NCI-H1048 (cell line): ENCODE data around the gene STPG1.

Source experiments
- DNase-seq: peaks from one replicate; lab custom pipeline; 2025; lab: John Stamatoyannopoulos, UW

STPG1 gene

DNA sequence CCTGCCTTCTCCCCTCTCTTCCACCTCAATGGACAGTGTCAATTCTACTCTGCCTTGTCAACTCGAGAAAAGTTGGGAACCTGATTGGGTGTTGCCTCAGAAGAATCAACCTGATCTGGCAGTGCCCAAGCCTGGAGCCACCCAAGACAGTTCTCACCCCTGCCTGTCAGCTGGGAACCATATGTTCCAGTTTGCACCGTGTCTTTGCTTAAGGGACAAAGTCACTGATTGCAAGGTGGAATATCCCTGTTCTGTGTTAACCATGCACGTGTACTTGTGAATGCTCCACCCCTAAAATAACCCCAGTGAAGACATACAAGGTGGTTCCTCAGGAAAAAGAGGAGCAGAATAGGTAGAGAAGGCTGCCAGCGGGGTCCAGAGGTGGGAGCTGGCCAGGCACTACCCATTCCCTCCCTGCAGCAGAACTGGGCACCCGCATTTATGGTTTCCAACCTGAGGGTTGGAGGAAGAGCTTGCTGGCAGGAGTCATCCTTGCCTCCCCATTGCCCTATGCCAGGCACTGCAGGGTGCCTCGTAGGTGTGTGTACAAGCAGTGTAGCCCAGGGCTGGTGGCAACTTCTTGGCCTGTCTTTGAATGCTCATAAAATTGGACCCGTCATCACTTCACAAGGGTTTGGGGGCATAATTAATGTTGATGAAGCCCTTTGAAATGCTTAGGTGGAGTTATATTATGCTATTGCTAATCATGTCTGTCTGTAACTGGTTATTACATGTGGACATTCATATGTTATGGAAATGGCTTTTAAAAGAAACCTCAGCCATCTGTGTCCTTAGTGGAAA, 13.4 kb upstream of the STPG1 start:
- DNase-seq, result no peak

DNA sequence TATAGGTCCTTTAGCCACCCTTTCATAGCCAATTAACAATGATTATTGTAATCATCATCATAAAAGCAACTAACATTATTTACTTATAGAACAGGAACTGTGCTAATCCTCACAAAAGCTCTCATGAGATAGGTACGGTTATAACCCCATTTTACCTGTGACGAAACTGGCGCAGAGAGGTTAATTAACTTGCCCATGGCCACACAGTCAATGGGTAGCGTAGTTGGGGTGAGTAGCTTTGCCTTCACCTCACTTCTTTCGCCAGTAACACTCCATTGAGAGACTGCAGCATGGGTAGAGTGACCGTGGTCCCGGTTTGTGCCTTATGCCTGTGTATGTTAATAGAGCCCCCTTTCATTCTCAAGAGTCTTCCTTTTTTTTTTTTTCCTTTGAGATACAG, 12.3 kb upstream of the STPG1 start:
- DNase-seq, result no peak

DNA sequence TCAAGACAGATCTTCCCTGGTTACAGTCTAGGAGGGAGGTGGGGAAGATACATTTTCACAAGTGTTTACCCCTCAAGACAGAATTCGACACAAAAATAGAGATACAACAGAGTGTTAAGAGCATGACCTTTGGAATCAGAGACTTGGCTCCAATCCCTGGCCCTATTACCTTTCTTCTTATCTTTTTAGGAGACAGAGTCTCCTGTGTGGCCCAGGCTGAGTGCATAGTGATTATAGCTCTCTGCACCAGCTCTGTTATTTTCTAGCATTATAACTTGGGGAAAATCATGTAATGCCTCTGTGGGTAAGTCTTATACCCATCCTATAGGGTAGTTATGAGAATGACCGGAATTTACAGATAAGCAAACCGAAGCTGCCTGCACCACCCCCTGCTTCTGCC, 11.9 kb upstream of the STPG1 start:
- DNase-seq, result no peak

DNA sequence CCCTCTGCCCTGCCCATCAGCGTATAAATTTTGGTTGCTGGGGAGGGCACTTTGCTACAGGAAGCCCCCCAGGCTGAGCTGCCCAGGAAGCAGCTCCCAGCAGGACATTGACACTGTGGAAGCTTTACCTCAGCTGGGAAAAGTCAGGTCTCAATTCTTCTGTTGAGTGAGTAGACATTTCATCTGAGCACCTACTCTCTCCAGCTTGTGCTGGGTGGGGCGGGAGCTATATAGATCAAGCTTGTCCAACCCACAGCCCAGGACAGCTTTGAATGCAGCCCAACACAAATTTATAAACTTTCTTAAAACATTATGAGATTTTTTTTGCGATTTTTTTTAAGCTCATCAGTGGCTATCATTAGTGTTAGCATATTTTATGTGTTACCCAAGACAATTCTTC, 11.4 kb upstream of the STPG1 start:
- DNase-seq, result no peak

DNA sequence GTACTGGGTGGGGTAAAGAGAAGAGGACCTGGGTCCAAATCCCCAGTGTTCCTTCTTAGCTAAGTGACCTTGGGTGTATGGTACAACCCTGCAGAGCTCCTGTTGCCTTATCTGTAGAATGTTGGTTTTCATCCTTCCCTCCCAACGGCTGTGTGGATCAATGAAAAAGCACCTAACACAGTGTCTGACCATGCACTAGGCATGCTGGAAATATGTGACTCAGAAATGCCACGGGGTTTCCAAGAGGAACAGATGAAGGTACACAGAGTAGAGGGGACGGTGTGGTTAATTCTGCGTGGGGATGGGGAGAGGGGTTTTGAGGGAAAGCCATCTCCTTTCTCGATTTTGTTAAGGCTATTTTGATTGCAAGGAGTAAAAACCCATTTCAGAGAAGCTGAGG, 10.6 kb upstream of the STPG1 start:
- DNase-seq, result no peak

DNA sequence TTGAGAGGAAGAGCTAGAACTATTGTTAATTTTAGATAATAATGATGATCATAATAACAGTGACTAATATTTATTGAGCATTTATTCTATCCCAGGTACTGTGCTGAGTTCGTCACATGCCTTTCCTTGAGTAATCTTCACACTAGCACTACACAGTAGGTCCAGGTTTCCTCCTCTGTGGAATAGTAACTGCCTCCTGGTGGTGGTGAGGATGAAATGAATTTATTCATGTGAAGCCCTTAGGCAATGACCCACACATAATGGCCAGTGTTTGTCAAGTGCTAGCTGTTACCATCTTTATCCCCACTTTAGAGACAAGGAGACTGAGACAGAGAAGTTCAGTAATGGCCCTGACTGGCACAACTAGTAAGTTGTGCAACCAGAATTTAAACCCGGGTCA, 7.9 kb upstream of the STPG1 start:
- DNase-seq, result no peak

DNA sequence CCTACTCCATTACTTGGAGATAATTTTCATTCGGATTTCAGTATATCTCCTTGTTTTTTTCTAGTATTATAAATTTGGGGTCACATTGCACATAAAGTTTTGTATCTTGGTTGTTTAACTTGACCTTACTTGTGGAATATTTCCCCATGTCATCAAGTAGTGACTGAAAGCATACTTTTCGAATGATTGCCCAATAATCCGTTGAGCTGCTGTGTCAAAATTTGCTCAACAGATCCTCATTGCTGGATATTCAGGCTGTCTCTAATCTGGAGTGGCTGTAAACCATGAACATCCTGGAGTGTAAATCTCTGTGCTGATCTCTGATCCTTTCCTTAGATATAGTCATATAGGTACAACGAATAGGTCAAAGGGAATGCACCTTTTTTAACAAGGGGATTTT, 7.0 kb upstream of the STPG1 start:
- no peak for DNase-seq

DNA sequence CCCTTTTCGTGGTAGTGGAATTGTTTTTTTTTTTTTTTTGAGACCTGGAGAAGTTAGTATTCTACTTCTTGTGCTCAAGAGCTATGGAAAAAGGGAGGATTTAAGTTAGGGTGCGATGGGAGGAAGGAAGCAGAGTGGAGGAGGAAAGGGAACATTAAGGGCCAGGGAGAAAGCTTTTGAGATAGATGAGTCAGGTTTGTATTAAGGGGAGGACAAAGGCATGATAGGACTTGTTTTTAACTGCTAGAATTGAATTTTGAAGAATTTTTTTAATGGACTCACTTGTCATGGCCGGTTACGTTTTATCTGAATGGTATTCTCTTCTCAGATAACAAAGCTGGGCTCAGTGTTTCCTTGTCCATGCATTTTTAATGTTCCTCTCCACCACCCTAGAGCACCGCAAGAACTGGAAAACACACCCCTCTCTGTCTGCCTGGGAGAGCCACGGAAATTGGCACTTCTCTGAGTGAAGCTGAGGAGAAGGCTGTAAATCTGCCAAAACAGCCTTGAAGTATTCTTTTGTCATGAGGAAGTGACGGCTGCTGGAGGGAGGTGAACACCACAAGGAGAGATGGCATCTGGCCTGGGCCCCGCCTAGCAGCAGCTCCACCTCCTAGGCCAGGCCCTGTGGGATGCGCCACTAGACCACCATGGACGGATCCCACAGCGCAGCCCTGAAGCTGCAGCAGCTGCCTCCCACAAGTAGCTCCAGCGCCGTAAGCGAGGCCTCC, 5.5 kb upstream of the STPG1 start:
- DNase-seq, result no peak

DNA sequence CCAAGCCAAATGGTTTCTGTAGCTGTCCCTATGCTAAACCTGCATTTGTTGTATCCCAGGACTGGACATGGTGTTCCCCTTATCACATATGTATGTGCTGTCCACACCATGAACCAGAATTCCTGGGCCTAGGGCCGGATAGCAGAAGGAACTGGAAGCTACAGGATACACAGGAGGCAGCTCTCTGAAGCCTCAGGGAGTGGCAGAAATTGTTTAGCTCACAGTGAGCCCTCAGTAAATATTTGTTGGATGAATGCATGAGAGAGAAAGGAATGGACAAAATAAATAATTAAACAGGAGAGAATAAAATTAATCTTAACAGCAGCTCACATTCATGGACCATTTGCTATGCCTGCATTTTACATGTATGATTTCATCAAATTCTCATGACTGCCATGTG, 4.1 kb upstream of the STPG1 start:
- DNase-seq, result no peak

DNA sequence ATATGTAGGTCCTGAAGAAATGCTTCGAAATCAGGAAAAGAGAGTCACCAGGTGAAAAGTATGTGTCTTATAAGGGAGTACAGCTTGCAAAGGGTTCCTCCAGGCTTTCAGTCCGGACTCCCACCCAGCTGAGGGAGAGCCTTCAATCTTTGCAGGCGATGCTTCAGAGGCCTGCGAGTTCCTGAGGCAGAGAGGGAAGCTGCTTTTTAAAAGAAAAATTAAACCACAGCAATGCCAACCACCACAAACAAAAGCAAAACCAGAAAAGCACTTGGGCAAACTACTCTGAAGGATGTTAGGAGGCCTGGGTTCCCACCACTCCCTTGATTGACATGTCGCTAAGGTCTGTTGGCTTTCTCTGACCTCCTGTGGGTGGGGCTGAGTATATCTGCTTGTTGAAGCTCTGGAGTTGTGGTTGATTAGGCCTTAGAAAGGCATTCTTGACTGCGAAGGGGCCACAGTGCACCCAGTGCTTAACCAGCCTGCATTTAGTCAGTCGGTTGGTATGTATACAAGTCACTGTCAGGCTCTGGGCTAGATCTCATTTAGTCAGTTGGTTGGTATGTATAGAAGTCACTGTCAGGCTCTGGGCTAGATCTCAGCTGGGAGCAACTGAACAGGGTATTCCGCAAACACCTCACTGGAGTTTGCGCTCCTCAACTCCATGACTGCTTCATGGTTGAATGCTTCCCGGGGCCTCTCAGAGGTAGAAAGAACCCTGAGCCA, 3.2 kb upstream of the STPG1 start:
- no peak for DNase-seq

DNA sequence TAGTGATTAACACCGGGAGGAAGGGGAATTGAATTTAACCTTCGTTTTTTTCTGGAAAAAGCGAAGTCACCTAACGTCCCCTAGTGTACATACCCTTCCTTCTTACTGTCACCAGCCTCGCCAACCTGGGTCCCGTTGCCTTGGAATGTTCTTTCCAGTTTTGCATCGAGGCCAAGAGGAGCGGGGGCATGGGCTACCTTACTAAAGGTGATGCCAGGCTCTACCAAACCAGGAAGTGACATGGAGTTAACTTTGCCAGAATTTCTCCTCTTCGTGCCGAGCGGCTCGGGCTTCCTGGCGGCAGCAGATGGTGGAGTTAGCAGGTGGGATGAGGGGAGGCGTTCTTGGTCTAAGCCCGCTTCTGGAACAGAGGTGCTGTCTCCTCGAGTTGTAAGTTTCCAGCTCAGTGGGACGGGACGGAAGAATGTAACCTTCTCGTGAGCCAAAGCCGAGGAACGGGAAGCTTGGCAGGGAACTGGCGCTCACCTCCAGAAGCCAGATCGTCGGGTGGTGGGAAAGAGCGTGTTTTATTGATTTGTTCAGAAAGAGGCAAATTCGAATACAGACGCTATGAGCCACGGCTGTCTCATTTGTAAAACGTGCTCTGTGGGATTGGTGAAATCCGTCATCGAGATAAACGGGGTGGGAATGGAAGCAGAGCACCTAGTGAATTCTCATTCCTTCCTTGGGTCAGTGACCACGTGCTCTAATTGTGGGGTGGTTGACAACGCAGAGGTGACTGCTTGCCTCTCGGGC, 2.5 kb upstream of the STPG1 start:
- DNase-seq, result no peak

DNA sequence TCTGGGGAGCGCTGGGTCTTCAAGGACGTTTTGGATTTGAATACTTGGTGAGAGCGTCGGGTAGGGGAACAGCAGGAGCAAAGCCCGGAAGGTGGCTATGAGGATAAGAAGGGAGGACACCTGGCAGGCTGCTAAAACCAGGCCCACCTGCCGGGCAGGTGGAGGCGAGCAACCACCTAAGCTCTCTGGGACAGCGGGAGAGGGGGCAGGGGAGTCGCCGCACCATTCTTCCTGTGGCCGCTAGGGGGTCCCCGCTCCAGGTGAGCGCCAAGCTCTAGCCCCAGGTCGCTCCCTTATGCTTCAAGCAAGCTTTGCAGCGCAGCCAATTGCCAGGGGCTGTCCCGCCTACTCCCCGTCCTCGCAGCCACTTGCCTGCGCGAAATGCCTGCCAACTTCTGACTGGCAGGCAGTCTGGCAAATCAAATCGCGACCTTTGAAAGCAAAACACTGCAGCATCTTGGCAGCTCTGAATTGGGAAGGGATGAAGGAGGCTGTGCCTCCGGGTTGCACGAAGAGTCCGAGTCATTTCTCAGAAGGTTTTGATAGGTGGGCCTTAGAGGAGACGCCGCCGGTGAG, 1.8 kb upstream of the STPG1 start, which contains the start of gene NIPAL3:
TSS of gene NIPAL3 (plus strand) at position 469 of the 576 bp plus-strand sequence. CDS start 3,746 bp downstream, outside the sequence.
- peak; percentile 90 for DNase-seq

DNA sequence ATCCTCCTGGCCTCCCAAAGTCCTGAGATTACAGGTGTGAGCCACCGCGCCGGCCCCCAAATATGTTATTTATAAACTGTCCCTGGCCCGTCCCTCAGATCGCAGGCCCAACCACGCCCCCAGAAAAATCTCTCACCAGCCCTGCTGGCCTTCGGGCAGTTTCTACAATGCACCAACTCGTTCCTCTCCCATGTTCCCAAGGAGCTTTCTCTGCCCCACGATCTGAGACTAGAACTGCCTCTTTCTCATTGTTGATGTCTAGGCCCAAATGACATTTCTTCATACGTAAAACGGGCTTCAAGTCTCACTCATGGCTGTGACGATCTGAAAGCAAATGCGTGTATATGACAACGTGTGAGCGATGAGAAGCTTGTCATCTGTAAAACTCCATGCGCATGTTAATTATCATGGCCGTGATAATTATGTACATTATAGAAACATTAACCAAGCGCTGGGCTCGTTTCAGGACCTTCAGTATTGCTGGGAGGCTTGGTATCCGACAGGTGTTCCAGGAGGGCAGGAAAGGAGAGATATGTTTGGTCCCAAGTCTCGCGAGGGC, 1.3 kb upstream of the STPG1 start:
- no peak for DNase-seq

DNA sequence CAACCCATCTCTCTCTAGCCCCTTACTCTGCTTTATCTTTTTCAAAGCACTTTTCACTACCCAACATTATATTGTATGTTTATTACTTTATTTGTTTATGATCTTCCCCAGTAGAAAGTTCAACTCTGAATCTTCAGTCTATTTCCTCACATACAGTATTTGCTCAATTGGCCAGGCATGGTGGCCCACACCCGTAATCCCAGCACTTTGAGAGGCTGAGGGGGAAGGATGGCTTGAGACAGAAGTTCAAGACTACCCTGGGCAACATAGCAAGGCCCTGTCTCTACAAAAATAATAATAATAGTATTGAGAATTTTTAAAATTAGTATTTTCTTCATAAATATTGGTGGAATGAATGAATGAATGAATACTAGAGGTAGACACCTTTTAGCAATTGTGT, 1.2 kb downstream of the STPG1 start:
- DNase-seq, result no peak

DNA sequence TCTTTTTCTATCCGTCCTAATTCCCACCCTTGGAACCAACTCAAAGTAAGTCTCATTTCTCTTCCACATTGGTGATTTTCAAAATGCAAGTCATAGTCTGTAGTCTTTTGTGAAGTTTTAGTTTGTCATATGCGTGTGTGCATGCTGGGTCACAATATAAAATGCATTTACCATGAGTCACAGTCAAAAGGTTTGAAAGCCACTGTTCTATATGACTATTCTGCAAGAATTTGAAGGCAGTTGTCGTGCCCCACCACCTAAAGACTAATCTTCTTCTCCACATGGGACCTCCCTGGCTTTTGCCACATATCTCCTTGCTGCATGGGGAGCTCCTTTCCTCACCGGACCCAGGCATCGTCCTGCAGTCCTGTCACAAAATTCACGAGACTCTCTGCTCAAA, 1.6 kb downstream of the STPG1 start:
- no peak for DNase-seq

DNA sequence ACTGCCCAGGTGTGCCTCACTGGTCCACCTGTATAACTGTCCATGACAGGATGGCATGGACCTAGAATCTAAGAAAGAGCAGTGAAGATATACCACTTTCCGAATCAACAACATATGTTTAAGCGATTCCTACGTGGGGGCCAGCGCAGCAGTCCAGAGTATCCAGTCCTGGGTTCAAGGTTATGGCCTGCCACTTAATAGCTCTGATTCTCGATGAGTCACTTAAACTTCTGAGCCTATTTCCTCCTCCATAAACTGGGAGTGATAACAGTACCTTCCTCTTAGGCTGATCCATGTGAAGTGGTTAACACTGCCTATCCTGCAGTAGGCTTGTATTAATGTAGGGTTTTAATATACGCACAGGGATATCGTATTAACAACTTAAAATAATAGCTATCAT, 2.8 kb downstream of the STPG1 start:
- no peak for DNase-seq

DNA sequence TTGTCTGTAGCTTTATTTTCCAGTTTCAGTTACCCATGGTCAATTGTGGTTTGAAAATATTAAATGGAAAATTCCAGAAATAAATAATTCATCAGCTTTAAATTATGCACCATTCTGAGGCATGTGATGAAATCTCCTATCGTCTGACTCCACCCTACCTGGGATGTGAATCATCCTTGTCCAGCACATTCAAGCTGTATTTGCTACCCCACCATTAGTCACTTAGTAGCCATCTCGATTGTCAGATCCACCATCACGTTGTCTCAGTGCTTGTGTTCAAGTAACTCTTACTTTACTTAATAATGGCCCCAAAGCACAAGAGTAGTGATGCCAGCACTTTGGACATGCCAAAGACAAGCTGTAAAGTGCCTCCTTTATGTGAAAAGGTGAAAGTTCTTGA, 4.0 kb downstream of the STPG1 start:
- DNase-seq, result no peak

DNA sequence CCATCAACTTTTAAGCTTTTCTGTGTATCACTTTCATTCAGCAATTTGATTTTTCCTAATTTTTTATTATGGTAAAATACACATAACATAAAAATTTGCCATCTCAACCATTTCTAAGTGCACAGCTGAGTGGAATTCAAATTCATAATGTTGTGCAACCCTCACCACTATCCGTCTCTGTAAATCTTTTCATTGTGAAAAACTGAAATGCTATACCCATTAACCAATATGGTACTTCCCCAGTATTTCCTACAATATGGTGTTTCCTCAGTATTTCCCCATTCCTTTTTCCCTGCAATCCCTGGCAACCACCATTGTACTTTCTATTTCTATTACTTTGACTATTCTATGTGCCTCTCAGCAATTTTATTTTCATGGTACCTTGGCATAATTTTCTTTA, 6.8 kb downstream of the STPG1 start:
- no peak for DNase-seq

DNA sequence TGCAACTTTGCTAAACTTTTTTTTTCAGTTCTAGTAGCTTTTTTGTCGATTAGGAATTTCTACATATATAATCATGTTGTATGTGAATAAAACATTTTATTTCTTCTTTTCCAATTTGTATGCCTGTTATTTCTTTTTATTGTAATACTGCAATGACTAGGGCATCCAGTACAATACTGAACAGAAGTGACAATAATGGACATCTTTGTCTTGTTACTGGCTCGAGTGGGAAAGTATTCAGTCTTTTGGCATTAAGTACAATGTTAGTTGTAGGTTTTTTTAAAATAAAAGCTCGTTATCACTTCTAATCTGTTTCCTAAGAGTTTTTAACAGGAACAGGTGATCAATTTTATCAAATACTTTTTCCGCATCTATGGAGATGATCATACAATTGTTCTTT, 9.8 kb downstream of the STPG1 start:
- no peak for DNase-seq

DNA sequence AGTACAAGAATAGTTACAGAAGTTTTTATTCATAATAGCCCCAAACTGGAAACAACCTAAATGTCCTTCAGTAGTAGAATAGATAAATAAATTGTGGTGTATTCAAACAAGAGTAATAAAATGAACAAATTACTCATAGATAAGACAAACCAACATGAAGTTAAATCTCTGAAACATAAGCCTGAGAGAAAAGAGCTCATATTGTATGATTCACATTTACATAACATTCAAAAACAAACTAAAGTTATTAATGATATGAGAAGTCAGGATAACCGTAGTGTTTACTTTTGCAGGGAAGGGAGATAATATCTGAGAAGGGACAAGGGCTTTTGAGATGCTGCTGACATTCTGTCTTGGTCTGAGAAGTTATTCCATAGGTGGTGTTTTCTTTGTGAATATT, 13.5 kb downstream of the STPG1 start:
- DNase-seq, result no peak

DNA sequence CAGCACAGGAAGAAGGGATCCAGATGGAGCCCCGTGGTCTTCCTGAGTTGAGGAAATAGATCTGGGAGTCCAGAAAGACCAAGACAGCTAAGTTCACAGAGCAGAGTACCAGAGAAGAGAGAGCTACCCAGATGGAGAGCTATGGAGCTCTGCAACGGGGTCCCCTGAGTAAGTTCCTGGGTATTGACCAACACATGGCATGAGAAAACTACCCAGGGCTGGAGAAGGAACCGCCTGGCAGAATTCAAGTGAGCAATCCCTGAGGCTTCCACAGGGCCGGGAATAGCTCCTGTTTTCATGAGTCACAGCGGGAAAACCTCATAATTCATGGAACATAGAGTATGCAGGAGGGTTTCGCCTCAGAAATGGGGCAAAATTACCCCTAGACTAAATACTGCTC, 19.7 kb downstream of the STPG1 start:
- no peak for DNase-seq
